ENCODE measurements around the gene TPPP2.

TPPP2 gene

DNA sequence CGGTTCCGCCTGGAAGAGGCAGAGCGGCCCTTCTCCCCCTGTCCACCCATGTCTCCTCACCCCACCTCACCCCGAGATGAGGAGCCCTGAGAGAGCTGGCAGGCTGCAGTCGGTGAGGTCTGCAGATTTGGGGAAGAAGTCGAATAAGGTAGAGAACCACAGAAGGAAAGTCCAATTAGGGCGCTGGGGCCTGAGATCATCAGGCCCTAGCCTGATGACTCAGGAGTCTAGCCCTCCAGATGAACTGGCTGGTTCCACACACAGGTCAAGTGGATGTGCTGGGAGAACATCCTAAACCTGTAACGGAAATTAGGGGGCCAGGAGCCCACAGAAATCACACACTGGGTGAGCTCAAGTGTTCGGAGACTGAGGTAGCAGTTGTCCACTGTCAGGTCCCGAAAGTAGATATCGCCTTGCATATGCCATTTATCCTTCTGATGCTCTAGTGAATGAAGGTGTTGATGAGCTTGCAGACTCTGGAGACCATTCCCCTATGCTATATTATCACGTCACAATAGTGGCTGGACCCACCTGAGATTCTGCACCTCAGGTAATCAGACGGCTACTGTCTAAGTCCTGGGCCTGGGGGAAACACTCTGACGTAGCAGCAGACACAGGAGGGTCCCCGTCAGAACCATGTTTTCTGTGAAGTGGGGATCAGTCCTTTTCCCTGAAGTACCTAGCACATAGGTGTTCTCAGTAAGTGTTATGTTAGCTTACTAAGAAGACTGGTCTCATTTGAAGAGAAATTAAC lies 41.1 kb upstream of the TPPP2 start:
- ATAC-seq = no peak
- TF ChIP-seq, protein P1, sequence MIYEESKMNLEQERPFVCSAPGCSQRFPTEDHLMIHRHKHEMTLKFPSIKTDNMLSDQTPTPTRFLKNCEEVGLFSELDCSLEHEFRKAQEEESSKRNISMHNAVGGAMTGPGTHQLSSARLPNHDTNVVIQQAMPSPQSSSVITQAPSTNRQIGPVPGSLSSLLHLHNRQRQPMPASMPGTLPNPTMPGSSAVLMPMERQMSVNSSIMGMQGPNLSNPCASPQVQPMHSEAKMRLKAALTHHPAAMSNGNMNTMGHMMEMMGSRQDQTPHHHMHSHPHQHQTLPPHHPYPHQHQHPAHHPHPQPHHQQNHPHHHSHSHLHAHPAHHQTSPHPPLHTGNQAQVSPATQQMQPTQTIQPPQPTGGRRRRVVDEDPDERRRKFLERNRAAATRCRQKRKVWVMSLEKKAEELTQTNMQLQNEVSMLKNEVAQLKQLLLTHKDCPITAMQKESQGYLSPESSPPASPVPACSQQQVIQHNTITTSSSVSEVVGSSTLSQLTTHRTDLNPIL (CRISPR knock-in tag; IDR thresholded peaks at IDR 0.05; ENCODE audit: low read depth) = no peak
- no peak for TF ChIP-seq BACH2 (CRISPR knock-in tag; IDR thresholded peaks at IDR 0.05; ENCODE audit: borderline replicate concordance)
- TF ChIP-seq, protein P2, sequence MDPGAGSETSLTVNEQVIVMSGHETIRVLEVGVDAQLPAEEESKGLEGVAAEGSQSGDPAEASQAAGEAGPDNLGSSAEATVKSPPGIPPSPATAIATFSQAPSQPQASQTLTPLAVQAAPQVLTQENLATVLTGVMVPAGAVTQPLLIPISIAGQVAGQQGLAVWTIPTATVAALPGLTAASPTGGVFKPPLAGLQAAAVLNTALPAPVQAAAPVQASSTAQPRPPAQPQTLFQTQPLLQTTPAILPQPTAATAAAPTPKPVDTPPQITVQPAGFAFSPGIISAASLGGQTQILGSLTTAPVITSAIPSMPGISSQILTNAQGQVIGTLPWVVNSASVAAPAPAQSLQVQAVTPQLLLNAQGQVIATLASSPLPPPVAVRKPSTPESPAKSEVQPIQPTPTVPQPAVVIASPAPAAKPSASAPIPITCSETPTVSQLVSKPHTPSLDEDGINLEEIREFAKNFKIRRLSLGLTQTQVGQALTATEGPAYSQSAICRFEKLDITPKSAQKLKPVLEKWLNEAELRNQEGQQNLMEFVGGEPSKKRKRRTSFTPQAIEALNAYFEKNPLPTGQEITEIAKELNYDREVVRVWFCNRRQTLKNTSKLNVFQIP (CRISPR knock-in tag; IDR thresholded peaks at IDR 0.05; ENCODE audit: borderline replicate concordance, low read depth) = no peak
- no peak for TF ChIP-seq ZNF565 (CRISPR knock-in tag; conservative IDR thresholded peaks at IDR 0.05; ENCODE audit: low read depth)
- TF ChIP-seq PPARA (CRISPR knock-in tag; IDR thresholded peaks at IDR 0.05; ENCODE audit: borderline replicate concordance) = no peak
- TF ChIP-seq, protein P3, sequence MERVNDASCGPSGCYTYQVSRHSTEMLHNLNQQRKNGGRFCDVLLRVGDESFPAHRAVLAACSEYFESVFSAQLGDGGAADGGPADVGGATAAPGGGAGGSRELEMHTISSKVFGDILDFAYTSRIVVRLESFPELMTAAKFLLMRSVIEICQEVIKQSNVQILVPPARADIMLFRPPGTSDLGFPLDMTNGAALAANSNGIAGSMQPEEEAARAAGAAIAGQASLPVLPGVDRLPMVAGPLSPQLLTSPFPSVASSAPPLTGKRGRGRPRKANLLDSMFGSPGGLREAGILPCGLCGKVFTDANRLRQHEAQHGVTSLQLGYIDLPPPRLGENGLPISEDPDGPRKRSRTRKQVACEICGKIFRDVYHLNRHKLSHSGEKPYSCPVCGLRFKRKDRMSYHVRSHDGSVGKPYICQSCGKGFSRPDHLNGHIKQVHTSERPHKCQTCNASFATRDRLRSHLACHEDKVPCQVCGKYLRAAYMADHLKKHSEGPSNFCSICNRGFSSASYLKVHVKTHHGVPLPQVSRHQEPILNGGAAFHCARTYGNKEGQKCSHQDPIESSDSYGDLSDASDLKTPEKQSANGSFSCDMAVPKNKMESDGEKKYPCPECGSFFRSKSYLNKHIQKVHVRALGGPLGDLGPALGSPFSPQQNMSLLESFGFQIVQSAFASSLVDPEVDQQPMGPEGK (CRISPR knock-in tag; IDR thresholded peaks at IDR 0.05; ENCODE audit: borderline replicate concordance) = no peak
- no peak for TF ChIP-seq RARB (CRISPR knock-in tag; IDR thresholded peaks at IDR 0.05)
- TF ChIP-seq ZFP3 (CRISPR knock-in tag; IDR thresholded peaks at IDR 0.05) = no peak
- no peak for TF ChIP-seq ZNF8 (CRISPR knock-in tag; IDR thresholded peaks at IDR 0.05)
- no peak for TF ChIP-seq OSR1 (CRISPR knock-in tag; IDR thresholded peaks at IDR 0.05)
- no peak for TF ChIP-seq ESRRG (CRISPR knock-in tag; IDR thresholded peaks at IDR 0.05)
- TF ChIP-seq GLIS3 (CRISPR knock-in tag; IDR thresholded peaks at IDR 0.05) = no peak
- TF ChIP-seq, protein P4, sequence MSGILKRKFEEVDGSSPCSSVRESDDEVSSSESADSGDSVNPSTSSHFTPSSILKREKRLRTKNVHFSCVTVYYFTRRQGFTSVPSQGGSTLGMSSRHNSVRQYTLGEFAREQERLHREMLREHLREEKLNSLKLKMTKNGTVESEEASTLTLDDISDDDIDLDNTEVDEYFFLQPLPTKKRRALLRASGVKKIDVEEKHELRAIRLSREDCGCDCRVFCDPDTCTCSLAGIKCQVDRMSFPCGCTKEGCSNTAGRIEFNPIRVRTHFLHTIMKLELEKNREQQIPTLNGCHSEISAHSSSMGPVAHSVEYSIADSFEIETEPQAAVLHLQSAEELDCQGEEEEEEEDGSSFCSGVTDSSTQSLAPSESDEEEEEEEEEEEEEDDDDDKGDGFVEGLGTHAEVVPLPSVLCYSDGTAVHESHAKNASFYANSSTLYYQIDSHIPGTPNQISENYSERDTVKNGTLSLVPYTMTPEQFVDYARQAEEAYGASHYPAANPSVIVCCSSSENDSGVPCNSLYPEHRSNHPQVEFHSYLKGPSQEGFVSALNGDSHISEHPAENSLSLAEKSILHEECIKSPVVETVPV (CRISPR knock-in tag; IDR thresholded peaks at IDR 0.05) = no peak
- no peak for TF ChIP-seq ISL1 (CRISPR knock-in tag; IDR thresholded peaks at IDR 0.05)
- TF ChIP-seq ZFP30 (CRISPR knock-in tag; IDR thresholded peaks at IDR 0.05) = no peak
- TF ChIP-seq TOX (CRISPR knock-in tag; IDR thresholded peaks at IDR 0.05; ENCODE audit: borderline replicate concordance) = no peak
- TF ChIP-seq TCF4 (CRISPR knock-in tag; IDR thresholded peaks at IDR 0.05; ENCODE audit: borderline replicate concordance) = no peak
- no peak for TF ChIP-seq ZNF70 (CRISPR knock-in tag; IDR thresholded peaks at IDR 0.05)
- TF ChIP-seq SNAI2 (CRISPR knock-in tag; IDR thresholded peaks at IDR 0.05) = no peak
- TF ChIP-seq, protein P5, sequence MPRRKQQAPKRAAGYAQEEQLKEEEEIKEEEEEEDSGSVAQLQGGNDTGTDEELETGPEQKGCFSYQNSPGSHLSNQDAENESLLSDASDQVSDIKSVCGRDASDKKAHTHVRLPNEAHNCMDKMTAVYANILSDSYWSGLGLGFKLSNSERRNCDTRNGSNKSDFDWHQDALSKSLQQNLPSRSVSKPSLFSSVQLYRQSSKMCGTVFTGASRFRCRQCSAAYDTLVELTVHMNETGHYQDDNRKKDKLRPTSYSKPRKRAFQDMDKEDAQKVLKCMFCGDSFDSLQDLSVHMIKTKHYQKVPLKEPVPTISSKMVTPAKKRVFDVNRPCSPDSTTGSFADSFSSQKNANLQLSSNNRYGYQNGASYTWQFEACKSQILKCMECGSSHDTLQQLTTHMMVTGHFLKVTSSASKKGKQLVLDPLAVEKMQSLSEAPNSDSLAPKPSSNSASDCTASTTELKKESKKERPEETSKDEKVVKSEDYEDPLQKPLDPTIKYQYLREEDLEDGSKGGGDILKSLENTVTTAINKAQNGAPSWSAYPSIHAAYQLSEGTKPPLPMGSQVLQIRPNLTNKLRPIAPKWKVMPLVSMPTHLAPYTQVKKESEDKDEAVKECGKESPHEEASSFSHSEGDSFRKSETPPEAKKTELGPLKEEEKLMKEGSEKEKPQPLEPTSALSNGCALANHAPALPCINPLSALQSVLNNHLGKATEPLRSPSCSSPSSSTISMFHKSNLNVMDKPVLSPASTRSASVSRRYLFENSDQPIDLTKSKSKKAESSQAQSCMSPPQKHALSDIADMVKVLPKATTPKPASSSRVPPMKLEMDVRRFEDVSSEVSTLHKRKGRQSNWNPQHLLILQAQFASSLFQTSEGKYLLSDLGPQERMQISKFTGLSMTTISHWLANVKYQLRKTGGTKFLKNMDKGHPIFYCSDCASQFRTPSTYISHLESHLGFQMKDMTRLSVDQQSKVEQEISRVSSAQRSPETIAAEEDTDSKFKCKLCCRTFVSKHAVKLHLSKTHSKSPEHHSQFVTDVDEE (CRISPR knock-in tag; IDR thresholded peaks at IDR 0.05) = no peak

DNA sequence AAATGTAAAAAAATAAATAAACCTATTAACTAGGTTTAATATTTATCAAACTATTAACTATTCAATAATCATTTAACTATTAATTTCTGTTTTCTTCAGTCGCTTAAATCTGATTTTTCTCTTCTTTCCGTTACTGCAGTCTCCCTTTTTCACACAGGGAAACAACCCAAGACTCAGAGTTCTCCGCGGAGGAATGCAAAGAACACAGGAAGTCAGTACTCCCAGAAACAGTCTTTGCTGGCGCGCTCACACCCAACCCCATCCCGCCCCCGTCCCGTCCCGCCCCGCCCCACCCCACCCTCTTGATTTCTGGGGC lies 40.6 kb upstream of the TPPP2 start:
- ATAC-seq = no peak

More for the DNA sequence above, 40.6 kb upstream of the TPPP2 start:
- no peak for TF ChIP-seq ZC3H10 (CRISPR knock-in tag; IDR thresholded peaks at IDR 0.05)
- TF ChIP-seq ZNF565 (CRISPR knock-in tag; conservative IDR thresholded peaks at IDR 0.05; ENCODE audit: low read depth) = no peak
- no peak for TF ChIP-seq ZNF8 (CRISPR knock-in tag; IDR thresholded peaks at IDR 0.05)

Data from SK-N-SH treated with all-trans-retinoic acid at 6 μM for 48 hours (cell line).